Measurements from ENCODE around the gene KCNQ4.

Gene KCNQ4

DNA sequence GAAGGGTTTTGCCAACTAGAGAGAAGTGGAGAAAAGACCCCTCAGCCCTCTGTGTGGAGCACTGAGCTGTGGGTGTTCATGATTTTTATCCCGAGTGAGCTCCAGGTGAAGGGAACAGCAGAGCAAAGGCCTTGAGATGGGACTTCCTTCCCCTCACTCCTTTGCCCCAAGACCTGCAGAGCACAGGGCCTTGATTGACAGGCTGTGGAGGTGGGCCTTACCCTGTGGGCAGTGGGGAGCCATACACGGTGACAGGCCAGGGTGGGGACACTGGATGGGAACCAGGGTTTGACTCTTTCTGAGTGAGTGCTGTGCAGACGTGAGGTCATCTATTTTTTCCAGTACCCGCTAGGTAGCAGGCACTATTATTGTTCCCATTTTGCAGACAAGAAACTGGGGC, 10.5 kb downstream of the KCNQ4 start:
- no peak overlapping the region for H3K4me3 ChIP-seq (replicated peaks; ENCODE audit: insufficient read depth, low read length)
- TF ChIP-seq POLR2AphosphoS5 (IDR thresholded peaks at IDR 0.05; ENCODE audit: low read depth) (no peak), SPI1 (IDR thresholded peaks at IDR 0.05; ENCODE audit: borderline replicate concordance, low read depth) (no peak), GABPA (IDR thresholded peaks at IDR 0.05; ENCODE audit: low read depth) (no peak)
- TF ChIP-seq, protein P1, sequence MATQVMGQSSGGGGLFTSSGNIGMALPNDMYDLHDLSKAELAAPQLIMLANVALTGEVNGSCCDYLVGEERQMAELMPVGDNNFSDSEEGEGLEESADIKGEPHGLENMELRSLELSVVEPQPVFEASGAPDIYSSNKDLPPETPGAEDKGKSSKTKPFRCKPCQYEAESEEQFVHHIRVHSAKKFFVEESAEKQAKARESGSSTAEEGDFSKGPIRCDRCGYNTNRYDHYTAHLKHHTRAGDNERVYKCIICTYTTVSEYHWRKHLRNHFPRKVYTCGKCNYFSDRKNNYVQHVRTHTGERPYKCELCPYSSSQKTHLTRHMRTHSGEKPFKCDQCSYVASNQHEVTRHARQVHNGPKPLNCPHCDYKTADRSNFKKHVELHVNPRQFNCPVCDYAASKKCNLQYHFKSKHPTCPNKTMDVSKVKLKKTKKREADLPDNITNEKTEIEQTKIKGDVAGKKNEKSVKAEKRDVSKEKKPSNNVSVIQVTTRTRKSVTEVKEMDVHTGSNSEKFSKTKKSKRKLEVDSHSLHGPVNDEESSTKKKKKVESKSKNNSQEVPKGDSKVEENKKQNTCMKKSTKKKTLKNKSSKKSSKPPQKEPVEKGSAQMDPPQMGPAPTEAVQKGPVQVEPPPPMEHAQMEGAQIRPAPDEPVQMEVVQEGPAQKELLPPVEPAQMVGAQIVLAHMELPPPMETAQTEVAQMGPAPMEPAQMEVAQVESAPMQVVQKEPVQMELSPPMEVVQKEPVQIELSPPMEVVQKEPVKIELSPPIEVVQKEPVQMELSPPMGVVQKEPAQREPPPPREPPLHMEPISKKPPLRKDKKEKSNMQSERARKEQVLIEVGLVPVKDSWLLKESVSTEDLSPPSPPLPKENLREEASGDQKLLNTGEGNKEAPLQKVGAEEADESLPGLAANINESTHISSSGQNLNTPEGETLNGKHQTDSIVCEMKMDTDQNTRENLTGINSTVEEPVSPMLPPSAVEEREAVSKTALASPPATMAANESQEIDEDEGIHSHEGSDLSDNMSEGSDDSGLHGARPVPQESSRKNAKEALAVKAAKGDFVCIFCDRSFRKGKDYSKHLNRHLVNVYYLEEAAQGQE (IDR thresholded peaks at IDR 0.05; ENCODE audit: insufficient replicate concordance, low read depth), result no peak
- TF ChIP-seq, protein P2, sequence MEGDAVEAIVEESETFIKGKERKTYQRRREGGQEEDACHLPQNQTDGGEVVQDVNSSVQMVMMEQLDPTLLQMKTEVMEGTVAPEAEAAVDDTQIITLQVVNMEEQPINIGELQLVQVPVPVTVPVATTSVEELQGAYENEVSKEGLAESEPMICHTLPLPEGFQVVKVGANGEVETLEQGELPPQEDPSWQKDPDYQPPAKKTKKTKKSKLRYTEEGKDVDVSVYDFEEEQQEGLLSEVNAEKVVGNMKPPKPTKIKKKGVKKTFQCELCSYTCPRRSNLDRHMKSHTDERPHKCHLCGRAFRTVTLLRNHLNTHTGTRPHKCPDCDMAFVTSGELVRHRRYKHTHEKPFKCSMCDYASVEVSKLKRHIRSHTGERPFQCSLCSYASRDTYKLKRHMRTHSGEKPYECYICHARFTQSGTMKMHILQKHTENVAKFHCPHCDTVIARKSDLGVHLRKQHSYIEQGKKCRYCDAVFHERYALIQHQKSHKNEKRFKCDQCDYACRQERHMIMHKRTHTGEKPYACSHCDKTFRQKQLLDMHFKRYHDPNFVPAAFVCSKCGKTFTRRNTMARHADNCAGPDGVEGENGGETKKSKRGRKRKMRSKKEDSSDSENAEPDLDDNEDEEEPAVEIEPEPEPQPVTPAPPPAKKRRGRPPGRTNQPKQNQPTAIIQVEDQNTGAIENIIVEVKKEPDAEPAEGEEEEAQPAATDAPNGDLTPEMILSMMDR (IDR thresholded peaks at IDR 0.05; ENCODE audit: insufficient read depth, low read length), result no peak
- H3K27me3 ChIP-seq (ENCODE audit: insufficient read depth, poor library complexity, severe bottlenecking), result no peaks in the 10 kb centered on the region
- DNase-seq (ENCODE audit: low read depth in 1 of 2, low spot score in 1 of 2), result no peak
- H3K27ac ChIP-seq (replicated peaks), result no peak overlapping the region

DNA sequence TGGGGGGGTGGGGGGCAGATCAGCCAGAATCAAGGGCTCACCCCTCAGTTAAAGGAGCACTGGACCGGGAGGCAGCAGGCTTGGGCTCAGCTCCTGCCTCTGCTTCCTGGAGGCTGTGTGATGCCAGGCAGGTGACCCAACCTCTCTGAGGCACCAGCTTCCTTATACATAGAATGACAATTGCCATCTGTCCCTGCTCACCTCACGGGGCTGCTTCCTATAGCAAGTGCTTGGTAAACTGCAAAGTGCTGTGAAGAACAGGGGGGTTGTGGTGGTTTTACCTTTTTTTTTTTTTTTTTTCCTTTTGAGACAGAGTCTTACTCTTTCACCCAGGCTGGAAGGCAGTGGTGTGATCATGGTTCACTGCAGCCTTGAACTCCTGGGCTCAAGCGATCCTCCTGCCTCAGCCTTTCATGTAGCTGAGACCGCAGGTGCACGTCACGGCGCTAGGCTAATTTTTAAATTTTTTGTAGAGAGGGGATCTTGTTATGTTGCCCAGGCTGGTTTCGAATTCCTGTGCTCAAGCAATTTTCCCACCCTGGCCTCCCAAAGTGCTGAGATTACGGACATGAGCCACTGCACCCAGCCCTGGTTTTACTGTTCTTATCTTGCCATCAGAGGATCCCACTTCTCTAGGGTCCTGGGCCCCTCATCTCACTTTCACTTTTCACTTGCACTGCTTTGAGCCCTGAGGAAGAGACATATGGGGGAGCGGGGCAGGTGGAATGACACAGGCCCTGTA, 11.6 kb downstream of the KCNQ4 start:
- DNase-seq (ENCODE audit: low read depth in 1 of 2, low spot score in 1 of 2), result no peak
- no peak for TF ChIP-seq SPI1 (IDR thresholded peaks at IDR 0.05; ENCODE audit: borderline replicate concordance, low read depth)
- Histone ChIP-seq H3K27ac (replicated peaks) (no peak overlapping the region), H3K27me3 (ENCODE audit: insufficient read depth, poor library complexity, severe bottlenecking) (no peaks in the 10 kb centered on the region), H3K4me3 (replicated peaks; ENCODE audit: insufficient read depth, low read length) (no peak overlapping the region)

DNA sequence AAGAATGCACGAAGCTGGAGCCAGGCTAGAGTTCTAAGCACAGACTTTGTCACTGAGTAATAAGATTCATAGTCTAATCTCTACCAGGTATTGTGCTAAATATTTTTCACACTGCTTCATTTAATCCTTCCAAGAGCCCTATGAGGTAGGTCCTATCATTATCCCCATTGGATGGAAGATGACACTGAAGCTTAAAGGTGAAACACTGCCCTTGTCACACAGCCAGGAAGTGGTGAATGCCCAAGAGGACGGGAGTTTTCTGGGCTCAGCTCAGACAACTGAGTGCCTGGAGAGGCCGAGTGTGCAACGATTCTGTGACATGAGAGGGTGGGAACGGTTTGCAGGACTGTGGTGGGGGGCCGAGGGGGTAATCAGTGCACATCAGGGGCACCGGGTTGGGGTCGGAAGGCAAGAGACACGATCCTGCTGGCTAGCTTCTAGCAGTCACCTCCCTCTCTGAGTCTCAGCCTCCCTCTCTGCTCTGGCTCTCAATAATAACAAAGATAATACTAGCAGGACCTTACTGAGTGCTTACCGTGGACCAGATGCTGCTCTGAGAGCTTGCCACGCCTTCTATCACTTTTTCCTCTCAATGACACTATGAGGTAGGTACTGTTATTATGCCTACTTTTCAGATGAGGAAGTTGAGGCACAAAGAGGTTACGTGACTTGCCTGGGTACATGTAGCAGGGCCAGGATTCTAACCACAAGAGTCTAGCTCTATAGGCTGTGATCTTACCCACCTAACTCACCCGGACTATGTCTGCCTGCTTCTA, 12.4 kb downstream of the KCNQ4 start:
- Histone ChIP-seq H3K27ac (replicated peaks) (no peak overlapping the region), H3K27me3 (ENCODE audit: insufficient read depth, poor library complexity, severe bottlenecking) (no peaks in the 10 kb centered on the region), H3K4me3 (replicated peaks; ENCODE audit: insufficient read depth, low read length) (no peak overlapping the region)
- TF ChIP-seq GABPA (IDR thresholded peaks at IDR 0.05; ENCODE audit: low read depth) (no peak), POLR2AphosphoS5 (IDR thresholded peaks at IDR 0.05; ENCODE audit: low read depth) (no peak), SPI1 (IDR thresholded peaks at IDR 0.05; ENCODE audit: borderline replicate concordance, low read depth) (no peak)
- TF ChIP-seq, protein P2 (IDR thresholded peaks at IDR 0.05; ENCODE audit: insufficient read depth, low read length), result no peak
- TF ChIP-seq, protein P1 (IDR thresholded peaks at IDR 0.05; ENCODE audit: insufficient replicate concordance, low read depth), result no peak
- no peak for DNase-seq (ENCODE audit: low read depth in 1 of 2, low spot score in 1 of 2)

DNA sequence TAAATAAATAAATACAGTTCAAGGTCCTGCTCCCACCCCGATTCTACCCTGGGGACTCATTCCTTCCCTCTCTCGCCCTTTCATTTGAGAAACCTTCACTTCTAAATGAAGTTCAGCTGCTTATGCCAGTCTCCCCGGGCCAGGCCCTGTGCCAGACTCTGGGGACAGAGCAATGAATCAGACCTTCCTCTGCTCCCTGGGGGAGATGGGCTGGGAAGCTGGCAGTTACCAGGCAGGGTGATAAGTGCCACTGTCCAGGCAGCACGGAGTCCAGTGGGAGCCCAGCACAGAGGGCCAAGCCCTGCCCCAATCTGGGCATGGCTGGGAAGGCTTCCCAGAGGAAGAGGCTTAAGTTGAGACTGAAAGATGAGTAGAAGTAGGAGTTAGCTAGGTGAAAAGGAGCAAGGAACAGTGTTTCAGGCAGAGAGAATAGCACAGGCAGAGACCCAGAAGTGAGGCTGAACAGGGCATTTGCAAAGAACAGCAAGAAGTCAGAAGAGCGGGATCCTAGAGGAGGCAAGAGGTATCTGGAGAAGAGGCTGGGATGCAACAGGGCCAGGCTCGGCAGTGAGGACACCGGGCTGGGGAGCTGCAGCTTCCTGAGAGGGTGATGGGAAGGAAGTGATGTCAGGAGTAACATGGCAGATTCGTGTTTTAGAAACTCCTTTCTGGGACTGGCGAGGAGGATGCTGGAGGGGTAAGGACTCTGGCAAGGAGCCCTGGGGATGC, 13.5 kb downstream of the KCNQ4 start:
- H3K27ac ChIP-seq (replicated peaks), result no peak overlapping the region
- DNase-seq (ENCODE audit: low read depth in 1 of 2, low spot score in 1 of 2), result no peak
- H3K4me3 ChIP-seq (replicated peaks; ENCODE audit: insufficient read depth, low read length), result no peak overlapping the region
- TF ChIP-seq POLR2AphosphoS5 (IDR thresholded peaks at IDR 0.05; ENCODE audit: low read depth), result no peak
- no peaks in the 10 kb centered on the region for H3K27me3 ChIP-seq (ENCODE audit: insufficient read depth, poor library complexity, severe bottlenecking)
